ENCODE results near the gene RHOXF1.
"Not testable (repeated sequence)": the region's sequence is repeated elsewhere in the genome, so short reads cannot be mapped to it uniquely, and the experiment has no call there.

The RHOXF1 gene

GRCh38 chrX:120090208-120090607 lies 25.5 kb downstream of the RHOXF1 start:
- Histone ChIP-seq H2AFZ (ENCODE audit: low read length) (no peak overlapping the region), H3K4me2 (ENCODE audit: low read depth, low read length, poor library complexity, severe bottlenecking) (no peak overlapping the region), H3K9ac (ENCODE audit: low read depth, low read length, poor library complexity, severe bottlenecking) (no peak overlapping the region), H3K36me3 (ENCODE audit: insufficient read depth, low read length) (no peaks in the 10 kb centered on the region), H3K4me3 (ENCODE audit: low read length, poor library complexity, severe bottlenecking) (no peak overlapping the region), H3K9me2 (replicated peaks; ENCODE audit: low read depth, low read length) (no peaks in the 10 kb centered on the region), H3F3A (ENCODE audit: low read depth) (no peaks in the 10 kb centered on the region), H3K27me3 (ENCODE audit: insufficient read depth, low read length, poor library complexity, severe bottlenecking) (no peaks in the 10 kb centered on the region), H4K20me1 (ENCODE audit: insufficient read depth, low read length, poor library complexity, severe bottlenecking) (no peaks in the 10 kb centered on the region), H3K4me1 (ENCODE audit: insufficient read depth, low read length, poor library complexity, severe bottlenecking) (no peaks in the 10 kb centered on the region), H3K79me2 (ENCODE audit: insufficient read depth, low read length) (no peaks in the 10 kb centered on the region), H3K9me3 (ENCODE audit: insufficient read depth, low read depth, low read length) (no peaks in the 10 kb centered on the region)
- no peak for TF ChIP-seq EZH2phosphoT487 (IDR thresholded peaks at IDR 0.05; ENCODE audit: borderline replicate concordance)
- TF ChIP-seq CTCF (conservative IDR thresholded peaks at IDR 0.05; ENCODE audit: low read length) = peak; percentile 35; the same call in 1 of the 2 replicates

- no peak overlapping the region for H3K4me3 ChIP-seq (ENCODE audit: low read length, poor library complexity, severe bottlenecking)
- no peaks in the 10 kb centered on the region for H3F3A ChIP-seq (ENCODE audit: low read depth)
- H3K9ac ChIP-seq (ENCODE audit: low read depth, low read length, poor library complexity, severe bottlenecking) = no peak overlapping the region
- no peaks in the 10 kb centered on the region for H3K36me3 ChIP-seq (ENCODE audit: insufficient read depth, low read length)
- H4K20me1 ChIP-seq (ENCODE audit: insufficient read depth, low read length, poor library complexity, severe bottlenecking) = no peaks in the 10 kb centered on the region
- no peak for TF ChIP-seq EZH2phosphoT487 (IDR thresholded peaks at IDR 0.05; ENCODE audit: borderline replicate concordance)
- TF ChIP-seq CTCF (conservative IDR thresholded peaks at IDR 0.05; ENCODE audit: low read length) = no peak
- H2AFZ ChIP-seq (ENCODE audit: low read length) = no peak overlapping the region
- no peaks in the 10 kb centered on the region for H3K79me2 ChIP-seq (ENCODE audit: insufficient read depth, low read length)
- H3K4me1 ChIP-seq (ENCODE audit: insufficient read depth, low read length, poor library complexity, severe bottlenecking) = no peaks in the 10 kb centered on the region
- H3K27me3 ChIP-seq (ENCODE audit: insufficient read depth, low read length, poor library complexity, severe bottlenecking) = no peaks in the 10 kb centered on the region
- no peak overlapping the region for H3K4me2 ChIP-seq (ENCODE audit: low read depth, low read length, poor library complexity, severe bottlenecking)
- H3K9me2 ChIP-seq (replicated peaks; ENCODE audit: low read depth, low read length) = no peaks in the 10 kb centered on the region
- no peaks in the 10 kb centered on the region for H3K9me3 ChIP-seq (ENCODE audit: insufficient read depth, low read depth, low read length)
Measured at GRCh38 chrX:120087289-120088017, 28.3 kb downstream of the RHOXF1 start.

- H3K4me1 ChIP-seq (ENCODE audit: insufficient read depth, low read length, poor library complexity, severe bottlenecking); H3K4me3 ChIP-seq (ENCODE audit: low read length, poor library complexity, severe bottlenecking); H3K9me3 ChIP-seq (ENCODE audit: insufficient read depth, low read depth, low read length); H3K4me2 ChIP-seq (ENCODE audit: low read depth, low read length, poor library complexity, severe bottlenecking); H3K27me3 ChIP-seq (ENCODE audit: insufficient read depth, low read length, poor library complexity, severe bottlenecking); H3K79me2 ChIP-seq (ENCODE audit: insufficient read depth, low read length); H2AFZ ChIP-seq (ENCODE audit: low read length); H3K9ac ChIP-seq (ENCODE audit: low read depth, low read length, poor library complexity, severe bottlenecking); H3K36me3 ChIP-seq (ENCODE audit: insufficient read depth, low read length); H4K20me1 ChIP-seq (ENCODE audit: insufficient read depth, low read length, poor library complexity, severe bottlenecking); H3K9me2 ChIP-seq (replicated peaks; ENCODE audit: low read depth, low read length); H3F3A ChIP-seq (ENCODE audit: low read depth): not testable (repeated sequence)
Measured at GRCh38 chrX:120085553-120086185, 30.0 kb downstream of the RHOXF1 start.

- not testable (repeated sequence) for H3F3A ChIP-seq (ENCODE audit: low read depth); H3K27me3 ChIP-seq (ENCODE audit: insufficient read depth, low read length, poor library complexity, severe bottlenecking); H2AFZ ChIP-seq (ENCODE audit: low read length); H3K4me1 ChIP-seq (ENCODE audit: insufficient read depth, low read length, poor library complexity, severe bottlenecking); H3K79me2 ChIP-seq (ENCODE audit: insufficient read depth, low read length); H4K20me1 ChIP-seq (ENCODE audit: insufficient read depth, low read length, poor library complexity, severe bottlenecking); H3K36me3 ChIP-seq (ENCODE audit: insufficient read depth, low read length); H3K9me2 ChIP-seq (replicated peaks; ENCODE audit: low read depth, low read length); H3K9me3 ChIP-seq (ENCODE audit: insufficient read depth, low read depth, low read length); H3K9ac ChIP-seq (ENCODE audit: low read depth, low read length, poor library complexity, severe bottlenecking); H3K4me3 ChIP-seq (ENCODE audit: low read length, poor library complexity, severe bottlenecking); H3K4me2 ChIP-seq (ENCODE audit: low read depth, low read length, poor library complexity, severe bottlenecking)
Measured at GRCh38 chrX:120077590-120077989, 38.1 kb downstream of the RHOXF1 start, which contains the start of gene RHOXF2B. Gene RHOXF2B (minus strand): TSS chrX:120077690. CDS start chrX:120077552, 138 bp downstream.

- H3F3A ChIP-seq (ENCODE audit: low read depth); H2AFZ ChIP-seq (ENCODE audit: low read length); H3K27me3 ChIP-seq (ENCODE audit: insufficient read depth, low read length, poor library complexity, severe bottlenecking); H3K9me3 ChIP-seq (ENCODE audit: insufficient read depth, low read depth, low read length); H4K20me1 ChIP-seq (ENCODE audit: insufficient read depth, low read length, poor library complexity, severe bottlenecking); H3K9me2 ChIP-seq (replicated peaks; ENCODE audit: low read depth, low read length); H3K9ac ChIP-seq (ENCODE audit: low read depth, low read length, poor library complexity, severe bottlenecking); H3K36me3 ChIP-seq (ENCODE audit: insufficient read depth, low read length); H3K4me1 ChIP-seq (ENCODE audit: insufficient read depth, low read length, poor library complexity, severe bottlenecking); H3K4me3 ChIP-seq (ENCODE audit: low read length, poor library complexity, severe bottlenecking); H3K79me2 ChIP-seq (ENCODE audit: insufficient read depth, low read length); H3K4me2 ChIP-seq (ENCODE audit: low read depth, low read length, poor library complexity, severe bottlenecking): not testable (repeated sequence)
Measured at GRCh38 chrX:120066169-120066568, 49.5 kb downstream of the RHOXF1 start.

Measured in Loucy (cell line).